Measurements from ENCODE around the gene PDE7B.

The PDE7B gene

DNA sequence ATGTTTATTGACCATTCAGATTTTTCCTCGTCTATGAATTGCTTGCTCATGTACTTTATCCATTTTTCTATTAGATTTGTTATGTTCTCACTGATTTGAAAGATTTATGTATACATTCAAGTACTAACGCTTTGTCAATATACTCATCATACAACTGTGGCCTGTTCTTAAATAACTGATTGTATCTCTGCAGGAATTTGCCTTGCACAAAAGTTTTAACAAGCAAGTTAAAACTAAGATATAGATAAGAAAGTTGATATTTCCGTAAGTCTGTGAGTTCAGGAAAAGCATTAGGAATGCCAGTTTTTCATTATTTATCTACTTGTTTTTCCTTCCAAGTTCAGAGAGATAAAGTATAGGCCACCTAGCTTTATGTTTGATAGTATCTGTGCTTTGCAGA, 95.2 kb downstream of the PDE7B start:
- H3K4me3 ChIP-seq (ENCODE audit: low read length): no peak overlapping the region
- no peak for TF ChIP-seq CTCF (conservative IDR thresholded peaks at IDR 0.05; ENCODE audit: low read depth, low read length)
- no peak for DNase-seq (ENCODE audit: low read depth)

DNA sequence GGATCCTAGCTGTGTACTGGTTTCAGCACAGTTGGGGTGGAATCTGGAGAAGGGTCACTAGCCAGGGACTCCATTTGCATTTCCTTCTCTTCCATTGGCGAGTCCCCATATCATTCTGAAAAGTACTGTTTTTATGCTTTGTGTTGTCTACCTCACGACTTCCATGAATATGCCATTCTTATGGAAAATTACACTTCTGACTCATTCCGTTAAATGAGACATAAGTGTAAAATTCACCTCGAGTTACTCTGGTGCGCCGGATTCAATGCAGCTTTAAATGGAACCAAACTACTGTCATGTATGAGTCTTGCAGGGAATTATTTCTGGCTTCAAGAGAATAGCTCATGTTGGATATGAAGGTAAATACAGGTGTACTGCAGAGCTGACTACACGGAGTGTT, 99.2 kb downstream of the PDE7B start:
- H3K4me3 ChIP-seq (ENCODE audit: low read length): no peak overlapping the region
- no peak for DNase-seq (ENCODE audit: low read depth)

DNA sequence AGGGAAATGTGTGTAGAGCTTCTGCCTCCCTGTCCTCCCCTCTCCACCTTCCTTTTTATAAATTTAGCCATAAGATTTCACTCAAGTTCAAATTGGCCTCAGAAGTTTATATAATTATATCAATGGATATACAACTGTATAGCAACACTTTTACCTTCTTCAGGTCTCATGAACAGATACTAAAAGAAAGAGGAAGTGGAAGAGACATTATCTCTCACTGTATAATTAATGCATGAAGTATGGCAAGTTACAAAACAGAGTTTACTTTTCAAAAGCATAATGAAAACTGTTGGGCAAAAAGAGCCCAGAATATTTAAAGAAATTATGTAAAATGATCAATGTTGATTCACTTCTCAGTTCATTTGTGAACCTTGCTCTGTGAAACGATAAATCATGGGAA, 99.7 kb downstream of the PDE7B start:
- TF ChIP-seq CTCF (conservative IDR thresholded peaks at IDR 0.05; ENCODE audit: low read depth, low read length): no peak
- DNase-seq (ENCODE audit: low read depth): no peak
- no peak overlapping the region for H3K4me3 ChIP-seq (ENCODE audit: low read length)

More for the DNA sequence above, 99.2 kb downstream of the PDE7B start:
- TF ChIP-seq CTCF (conservative IDR thresholded peaks at IDR 0.05; ENCODE audit: low read depth, low read length): no peak

GRCh38 chr6:135953818-135954217, 102.3 kb downstream of the PDE7B start:
- no peak for TF ChIP-seq CTCF (conservative IDR thresholded peaks at IDR 0.05; ENCODE audit: low read depth, low read length)
- no peak overlapping the region for H3K4me3 ChIP-seq (ENCODE audit: low read length)

GRCh38 chr6:135955099-135955498, 103.6 kb downstream of the PDE7B start:
- H3K4me3 ChIP-seq (ENCODE audit: low read length): no peak overlapping the region
- no peak for TF ChIP-seq CTCF (conservative IDR thresholded peaks at IDR 0.05; ENCODE audit: low read depth, low read length)
- no peak for DNase-seq (ENCODE audit: low read depth)

More at GRCh38 chr6:135953818-135954217, 102.3 kb downstream of the PDE7B start:
- no peak for DNase-seq (ENCODE audit: low read depth)

DNA sequence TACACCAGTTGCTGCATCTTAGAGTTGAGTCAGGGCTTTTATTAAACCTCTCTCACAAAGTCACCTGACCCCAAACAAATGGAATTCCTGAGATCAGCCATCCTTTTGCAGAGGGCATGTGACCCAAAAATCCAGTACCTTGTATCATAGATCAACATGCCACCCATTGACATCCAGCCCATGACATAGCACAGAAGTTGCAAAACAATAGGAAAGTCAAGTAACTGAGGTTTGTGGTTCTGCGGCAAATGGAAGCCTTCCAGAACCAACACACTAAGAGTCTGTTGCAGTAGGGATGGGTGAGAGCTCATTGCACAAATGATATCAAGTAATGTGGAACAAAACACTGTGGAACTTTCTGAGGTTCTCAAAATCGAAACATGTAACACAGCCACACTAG, 111.2 kb downstream of the PDE7B start:
- no peak overlapping the region for H3K4me3 ChIP-seq (ENCODE audit: low read length)
- no peak for TF ChIP-seq CTCF (conservative IDR thresholded peaks at IDR 0.05; ENCODE audit: low read depth, low read length)
- DNase-seq (ENCODE audit: low read depth): no peak

DNA sequence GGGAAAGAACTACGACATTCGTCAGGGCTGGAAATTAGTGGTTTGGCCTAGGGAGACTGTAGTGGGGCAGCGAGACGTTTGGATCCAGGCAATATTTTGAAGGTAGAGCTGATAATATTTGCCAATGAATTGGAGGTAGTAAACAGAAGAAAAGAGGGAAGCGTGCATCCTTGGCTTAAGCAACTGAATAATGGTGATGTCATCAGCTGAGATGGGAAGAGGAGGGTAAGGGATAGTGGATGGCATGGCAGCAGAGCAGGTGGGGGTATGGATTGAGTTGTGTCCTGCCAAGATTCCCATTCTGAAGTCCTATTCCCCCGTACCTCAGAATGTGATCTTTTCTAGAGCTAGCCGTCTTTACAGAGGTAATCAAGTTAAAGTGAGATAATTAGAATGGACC, 119.2 kb downstream of the PDE7B start:
- H3K4me3 ChIP-seq (ENCODE audit: low read length): no peak overlapping the region
- TF ChIP-seq CTCF (conservative IDR thresholded peaks at IDR 0.05; ENCODE audit: low read depth, low read length): no peak
- DNase-seq (ENCODE audit: low read depth): no peak

Measured in retinal pigment epithelial cell (primary cell).